Mesendoderm (in vitro differentiated cells): Measurements from ENCODE around the gene VDR.

Source experiments
- DNase-seq: peaks from one replicate; pipeline ENCODE4 v3.0.0; 2013
- H2AK5ac ChIP-seq: 2 replicates; pipeline ENCODE4 v1.6.1; 2013; ENCODE audit warnings: low read length, inconsistent platforms
- H2BK120ac ChIP-seq: 2 replicates; pipeline ENCODE4 v1.6.1; 2013; ENCODE audit warnings: low read depth, mild to moderate bottlenecking, low read length, moderate library complexity, mixed read lengths
- H2BK15ac ChIP-seq: replicated peaks from 2 replicates; pipeline ENCODE4 v1.6.1; 2013; ENCODE audit warnings: low read depth, mild to moderate bottlenecking, moderate library complexity
- H2BK5ac ChIP-seq: 2 replicates; pipeline ENCODE4 v1.6.1; 2013; ENCODE audit warnings: low read length, inconsistent platforms
- H3K18ac ChIP-seq: 2 replicates; pipeline ENCODE4 v1.6.1; 2013; ENCODE audit warnings: mild to moderate bottlenecking, low read length, mixed read lengths
- H3K23ac ChIP-seq: one replicate; pipeline ENCODE4 v1.6.1; 2013; ENCODE audit warnings: low read length
- H3K27ac ChIP-seq: 2 replicates; pipeline ENCODE4 v1.5.1; 2013; ENCODE audit warnings: low read depth, mild to moderate bottlenecking, inconsistent platforms, low read length, moderate library complexity
- H3K27me3 ChIP-seq: 2 replicates; pipeline ENCODE4 v1.6.1; 2013; ENCODE audit warnings: low read length, control low read depth, mild to moderate bottlenecking, inconsistent platforms; ENCODE audit not compliant: insufficient read depth, poor library complexity
- H3K36me3 ChIP-seq: 2 replicates; pipeline ENCODE4 v1.6.1; 2013; ENCODE audit warnings: low read length, inconsistent platforms; ENCODE audit not compliant: control insufficient read depth, insufficient read depth
- H3K4ac ChIP-seq: one replicate; pipeline ENCODE4 v1.6.1; 2013; ENCODE audit warnings: low read depth, mild to moderate bottlenecking, low read length, moderate library complexity
- H3K4me1 ChIP-seq: 2 replicates; pipeline ENCODE4 v1.6.1; 2013; ENCODE audit warnings: low read depth, low read length, inconsistent platforms; ENCODE audit not compliant: control insufficient read depth
- H3K4me2 ChIP-seq: 2 replicates; pipeline ENCODE4 v1.6.1; 2013; ENCODE audit warnings: low read length
- H3K4me3 ChIP-seq: 2 replicates; pipeline ENCODE4 v1.5.1; 2013; ENCODE audit warnings: mild to moderate bottlenecking, low read length
- H3K56ac ChIP-seq: one replicate; pipeline ENCODE4 v1.6.1; 2013; ENCODE audit warnings: low read length
- H3K79me1 ChIP-seq: 2 replicates; pipeline ENCODE4 v1.6.1; 2013; ENCODE audit warnings: low read length, inconsistent platforms
- H3K79me2 ChIP-seq: 2 replicates; pipeline ENCODE4 v1.6.1; 2013; ENCODE audit warnings: mild to moderate bottlenecking, low read length; ENCODE audit not compliant: control insufficient read depth, insufficient read depth
- H3K9ac ChIP-seq: 2 replicates; pipeline ENCODE4 v1.6.1; 2013; ENCODE audit warnings: low read length, inconsistent platforms
- H4K5ac ChIP-seq: one replicate; pipeline ENCODE4 v1.6.1; 2013; ENCODE audit warnings: low read length
- H4K8ac ChIP-seq: one replicate; pipeline ENCODE4 v1.6.1; 2013; ENCODE audit warnings: low read depth, mild to moderate bottlenecking, control low read depth, low read length, moderate library complexity
- WGBS: extraction: QIAGEN DNeasy Blood & Tissue Kit; methylation state at CpG from one replicate; pipeline ENCODE4 v1.1.7; 2013; ENCODE audit warnings: low lambda C conversion rate, missing lambda C conversion rate; ENCODE audit not compliant: insufficient coverage; ENCODE audit errors: extremely low coverage; 5-methylcytosine and 5-hydroxymethylcytosine counted together

The VDR gene

GRCh38 chr12:47801904-47802246, 102.9 kb downstream of the VDR start:
- H2BK120ac ChIP-seq: no peak overlapping the region
- H3K23ac ChIP-seq: no peak overlapping the region
- H4K8ac ChIP-seq: no peak overlapping the region
- H3K27me3 ChIP-seq: no peaks in the 10 kb centered on the region
- no peak overlapping the region for H3K4me3 ChIP-seq
- peaks cover 5% of the 10 kb centered on the region for H3K36me3 ChIP-seq
- no peak overlapping the region for H2AK5ac ChIP-seq
- no peak overlapping the region for H3K9ac ChIP-seq
- no peak overlapping the region for H2BK5ac ChIP-seq
- no peak overlapping the region for H3K27ac ChIP-seq
- H4K5ac ChIP-seq: no peak overlapping the region
- no peak overlapping the region for H2BK15ac ChIP-seq
- WGBS: no CpG with 5 or more reads among the region's 9 CpGs
- H3K79me1 ChIP-seq: peaks cover 46% of the 10 kb centered on the region
- no peak overlapping the region for H3K4ac ChIP-seq
- H3K79me2 ChIP-seq: peaks cover 74% of the 10 kb centered on the region
- H3K18ac ChIP-seq: no peak overlapping the region
- H3K56ac ChIP-seq: no peak overlapping the region
- no peak for DNase-seq
- H3K4me2 ChIP-seq: no peak overlapping the region
- peaks cover 9% of the 10 kb centered on the region for H3K4me1 ChIP-seq

- peaks cover 9% of the 10 kb centered on the region for H3K4me1 ChIP-seq
- H3K79me1 ChIP-seq: peaks cover 46% of the 10 kb centered on the region
- no peak overlapping the region for H4K8ac ChIP-seq
- H3K18ac ChIP-seq: no peak overlapping the region
- H3K23ac ChIP-seq: no peak overlapping the region
- H3K36me3 ChIP-seq: peaks cover 8% of the 10 kb centered on the region
- no peak overlapping the region for H3K4ac ChIP-seq
- DNase-seq: no peak
- no peak overlapping the region for H2BK5ac ChIP-seq
- H3K79me2 ChIP-seq: peaks cover 68% of the 10 kb centered on the region
- H3K27me3 ChIP-seq: no peaks in the 10 kb centered on the region
- H3K56ac ChIP-seq: no peak overlapping the region
- H3K4me3 ChIP-seq: no peak overlapping the region
- no peak overlapping the region for H3K27ac ChIP-seq
- H3K9ac ChIP-seq: no peak overlapping the region
- H2BK15ac ChIP-seq: no peak overlapping the region
- H3K4me2 ChIP-seq: no peak overlapping the region
- H2BK120ac ChIP-seq: no peak overlapping the region
- H4K5ac ChIP-seq: no peak overlapping the region
- no peak overlapping the region for H2AK5ac ChIP-seq
- WGBS: no CpG with 5 or more reads among the region's 7 CpGs
Observed at GRCh38 chr12:47801170-47801903, 103.5 kb downstream of the VDR start.

- Histone ChIP-seq H3K27me3 (no peaks in the 10 kb centered on the region), H4K8ac (no peak overlapping the region), H2AK5ac (no peak overlapping the region), H3K36me3 (peaks cover 8% of the 10 kb centered on the region), H3K23ac (no peak overlapping the region), H4K5ac (no peak overlapping the region), H3K9ac (no peak overlapping the region), H3K79me2 (peaks cover 61% of the 10 kb centered on the region), H2BK5ac (no peak overlapping the region), H2BK120ac (no peak overlapping the region), H3K56ac (no peak overlapping the region), H3K18ac (no peak overlapping the region), H3K4ac (no peak overlapping the region), H3K27ac (no peak overlapping the region), H3K4me1 (peaks cover 9% of the 10 kb centered on the region), H3K4me3 (no peak overlapping the region), H3K79me1 (peaks cover 42% of the 10 kb centered on the region), H3K4me2 (no peak overlapping the region), H2BK15ac (no peak overlapping the region)
- no peak for DNase-seq
- no CpG with 5 or more reads among the region's 7 CpGs for WGBS
Observed at GRCh38 chr12:47800582-47800981, 104.2 kb downstream of the VDR start.

- Histone ChIP-seq H3K36me3 (peaks cover 11% of the 10 kb centered on the region), H4K5ac (no peak overlapping the region), H3K4me1 (peaks cover 9% of the 10 kb centered on the region), H3K4me3 (no peak overlapping the region), H3K23ac (no peak overlapping the region), H3K18ac (no peak overlapping the region), H2AK5ac (no peak overlapping the region), H3K79me2 (peaks cover 52% of the 10 kb centered on the region), H3K79me1 (peaks cover 38% of the 10 kb centered on the region), H3K4me2 (no peak overlapping the region), H4K8ac (no peak overlapping the region), H3K27me3 (no peaks in the 10 kb centered on the region), H2BK5ac (no peak overlapping the region), H3K27ac (no peak overlapping the region), H3K4ac (no peak overlapping the region), H2BK15ac (no peak overlapping the region), H3K9ac (no peak overlapping the region), H2BK120ac (no peak overlapping the region), H3K56ac (peak overlapping the region; percentile 60)
- no CpG with 5 or more reads among the region's 7 CpGs for WGBS
- DNase-seq: no peak
Observed at GRCh38 chr12:47799357-47799955, 105.3 kb downstream of the VDR start.

GRCh38 chr12:47798382-47798948, 106.3 kb downstream of the VDR start:
- Histone ChIP-seq H3K23ac (no peak overlapping the region), H3K4me3 (no peak overlapping the region), H2BK5ac (no peak overlapping the region), H3K18ac (no peak overlapping the region), H3K36me3 (peaks cover 15% of the 10 kb centered on the region), H2BK120ac (no peak overlapping the region), H3K79me1 (peaks cover 36% of the 10 kb centered on the region), H3K27ac (no peak overlapping the region), H3K4me1 (peaks cover 9% of the 10 kb centered on the region), H4K8ac (no peak overlapping the region), H2BK15ac (no peak overlapping the region), H3K79me2 (peaks cover 43% of the 10 kb centered on the region), H3K27me3 (no peaks in the 10 kb centered on the region), H3K56ac (no peak overlapping the region), H3K4me2 (no peak overlapping the region), H4K5ac (no peak overlapping the region), H2AK5ac (no peak overlapping the region), H3K9ac (no peak overlapping the region), H3K4ac (no peak overlapping the region)
- DNase-seq: no peak
- whole genome bisulfite sequencing: no CpG with 5 or more reads among the region's 17 CpGs
